Adrenal gland (tissue), 12 donors: ENCODE measurements around the gene RGS1. TPM values are rescaled to one million over a fixed set of nuclear protein-coding genes. Genes with fewer than 3 reads are reported as not detected.

ENCODE experiments used
- DNase-seq, 7 donors: peaks; one replicate each; pipeline ENCODE4 v3.0.0-alpha.2; 2019 to 2020
- H3K27ac ChIP-seq, 5 donors: fragments of 200-600 bp; sonication (generic) in 4 of 5; 1 replicate in 3 of 5; 2 replicates in 2 of 5; pipeline versions ENCODE4 v1.5.1 to v1.8.0; 2016 to 2020; ENCODE audit warnings: mild to moderate bottlenecking in 1 of 5
- H3K27me3 ChIP-seq: fragments of 200-600 bp; 2 replicates; pipeline ENCODE4 v1.8.0; 2021
- H3K36me3 ChIP-seq, 2 donors: fragments of 200-600 bp; replicated peaks in 1 of 2; 1 replicate in 1 of 2; 2 replicates in 1 of 2; pipeline versions ENCODE4 v1.5.1 to v1.8.0; 2018 to 2022
- H3K4me1 ChIP-seq, 2 donors: fragments of 200-600 bp; replicated peaks in 1 of 2; 1 replicate in 1 of 2; 2 replicates in 1 of 2; pipeline versions ENCODE4 v1.5.1 to v1.8.0; 2018 to 2021
- H3K4me3 ChIP-seq, 4 donors: fragments of 200-600 bp; sonication (generic) in 3 of 4; one replicate each; pipeline ENCODE4 v1.5.1; 2016 to 2018
- H3K9me3 ChIP-seq, 3 donors: fragments of 200-600 bp; sonication (generic) in 1 of 3; replicated peaks in 1 of 3; 1 replicate in 2 of 3; 2 replicates in 1 of 3; pipeline versions ENCODE4 v1.5.1 to v1.8.0; 2016 to 2021
- POLR2A ChIP-seq, 2 donors: fragments of 450-650 bp; IDR thresholded peaks; one replicate each; pipeline ENCODE4 v1.6.1; 2017; ENCODE audit warnings: antibody characterized with exemption in 2 of 2, mild to moderate bottlenecking in 2 of 2, moderate library complexity in 1 of 2
- WGBS, 4 donors: extraction: QIAGEN DNeasy Blood & Tissue Kit in 2 of 4; methylation state at CpG; one replicate each; pipeline versions ENCODE4 v1.1.5 to v1.1.7; 2013 to 2017; 5-methylcytosine and 5-hydroxymethylcytosine counted together
- intact Hi-C, 2 donors: fragments of 100-400 bp; cut with DNase I; formaldehyde crosslinking; loops; one replicate each; pipeline versions ENCODE4 v1.14.1 to v1.15.0; 2022 to 2023
- polyA plus RNA-seq, 3 donors: library from polyadenylated mRNA; stranded (reverse); fragments of 200-250 nt in 2 of 3; fragments of 350-450 nt in 1 of 3; fragmentation: Illumina TruSeq in 1 of 3; extraction: RNeasy Lipid Tissue Mini Kit (QIAGEN cat#74804) in 1 of 3; gene quantifications; one replicate each; pipeline ENCODE4 v1.2.3, GENCODE V29; 2013 to 2014
- total RNA-seq, 9 donors: library from RNA; depleted of rRNA in 4 of 9; stranded (reverse); fragments of >200 nt in 4 of 9; fragments of 120-200 nt in 1 of 9; fragmentation: NEBNext Ultra II Directional in 1 of 9; extraction: Animal tissue kit (Norgen Biotek cat#: 25700) in 1 of 9; gene quantifications; one replicate each; pipeline versions ENCODE4 v1.1.0 to v1.2.4, GENCODE V29; 2013 to 2023
- TF ChIP-seq, protein P1 (sequence below), 6 experiments: fragments of 450-650 bp in 4 of 6; fragments of 200-600 bp in 2 of 6; sonication (generic) in 1 of 6; IDR thresholded peaks; 1 replicate in 5 of 6; 2 replicates in 1 of 6; pipeline versions ENCODE4 v1.5.1 to v1.8.0; 2016 to 2021; ENCODE audit warnings: antibody characterized with exemption in 6 of 6, mild to moderate bottlenecking in 2 of 6, moderate library complexity in 1 of 6
- donor health status: healthy with polysubstance abuse.
- donor health status: Bipolar disorder and iron deficiency.
- donor health status: DM: yes; HTN: yes; CAD: no.
- donor health status: DM: no; HTN: no; CAD: no.
- donor health status: DM: no; HTN: no; CAD: no.
- donor health status: DM: yes; HTN: yes; CAD: no.

The RGS1 gene
- total and polyA plus RNA-seq, 12 donors: 2.4 to 124 (median 9.4) TPM

GRCh38 chr1:192565946-192566345 lies 9.6 kb upstream of the RGS1 start:
- Histone ChIP-seq H3K27me3 (no peaks in the 10 kb centered on the region), H3K4me1 (no peaks in the 10 kb centered on the region), H3K27ac (no peak overlapping the region), H3K36me3 (no peaks in the 10 kb centered on the region), H3K9me3 (no peaks in the 10 kb centered on the region), H3K4me3 (no peak overlapping the region)
- intact Hi-C loops: no loop called here
- WGBS, 4 donors: 87 to 93% (median 89%) methylated on average over 1 of the region's 1 CpG
- DNase-seq: no peak
- TF ChIP-seq, protein P1, sequence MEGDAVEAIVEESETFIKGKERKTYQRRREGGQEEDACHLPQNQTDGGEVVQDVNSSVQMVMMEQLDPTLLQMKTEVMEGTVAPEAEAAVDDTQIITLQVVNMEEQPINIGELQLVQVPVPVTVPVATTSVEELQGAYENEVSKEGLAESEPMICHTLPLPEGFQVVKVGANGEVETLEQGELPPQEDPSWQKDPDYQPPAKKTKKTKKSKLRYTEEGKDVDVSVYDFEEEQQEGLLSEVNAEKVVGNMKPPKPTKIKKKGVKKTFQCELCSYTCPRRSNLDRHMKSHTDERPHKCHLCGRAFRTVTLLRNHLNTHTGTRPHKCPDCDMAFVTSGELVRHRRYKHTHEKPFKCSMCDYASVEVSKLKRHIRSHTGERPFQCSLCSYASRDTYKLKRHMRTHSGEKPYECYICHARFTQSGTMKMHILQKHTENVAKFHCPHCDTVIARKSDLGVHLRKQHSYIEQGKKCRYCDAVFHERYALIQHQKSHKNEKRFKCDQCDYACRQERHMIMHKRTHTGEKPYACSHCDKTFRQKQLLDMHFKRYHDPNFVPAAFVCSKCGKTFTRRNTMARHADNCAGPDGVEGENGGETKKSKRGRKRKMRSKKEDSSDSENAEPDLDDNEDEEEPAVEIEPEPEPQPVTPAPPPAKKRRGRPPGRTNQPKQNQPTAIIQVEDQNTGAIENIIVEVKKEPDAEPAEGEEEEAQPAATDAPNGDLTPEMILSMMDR (IDR thresholded peaks at IDR 0.05): no peak
- TF ChIP-seq POLR2A (IDR thresholded peaks at IDR 0.05): no peak

DNA sequence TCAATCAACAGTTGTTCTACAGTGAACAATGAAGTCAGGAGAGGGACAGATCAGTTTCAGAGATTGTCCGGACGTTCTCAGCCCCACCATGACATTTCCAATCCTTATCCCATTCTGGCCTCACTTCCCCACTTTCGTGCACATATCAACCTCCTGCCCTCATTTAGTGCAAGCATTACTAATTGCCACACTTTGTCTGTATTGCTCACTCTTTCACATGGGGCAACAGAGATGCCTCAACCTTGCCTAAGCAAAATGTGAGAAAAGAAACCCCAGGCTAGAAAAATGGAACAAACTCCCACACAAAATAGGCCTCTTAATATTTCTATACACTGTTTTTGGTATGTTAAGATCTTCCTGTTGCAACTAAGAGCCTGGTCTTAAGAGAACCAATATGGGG lies 8.9 kb upstream of the RGS1 start:
- H3K4me3 ChIP-seq: no peak overlapping the region
- intact Hi-C loops: no loop called here
- no peak overlapping the region for H3K27ac ChIP-seq
- H3K4me1 ChIP-seq: no peaks in the 10 kb centered on the region
- H3K36me3 ChIP-seq: no peaks in the 10 kb centered on the region
- H3K9me3 ChIP-seq: no peaks in the 10 kb centered on the region
- DNase-seq: no peak
- 88 to 94% (median 91%) methylated on average over 3 of the region's 3 CpGs for WGBS, 4 donors
- no peaks in the 10 kb centered on the region for H3K27me3 ChIP-seq
- TF ChIP-seq, protein P1 (IDR thresholded peaks at IDR 0.05): no peak
- TF ChIP-seq POLR2A (IDR thresholded peaks at IDR 0.05): no peak

- H3K4me3 ChIP-seq: no peak overlapping the region
- no peak overlapping the region for H3K27ac ChIP-seq
- 88 to 100% (median 94%) methylated on average over 1 of the region's 1 CpG for WGBS, 4 donors
- no peaks in the 10 kb centered on the region for H3K9me3 ChIP-seq
- H3K27me3 ChIP-seq: no peaks in the 10 kb centered on the region
- no peak for TF ChIP-seq POLR2A (IDR thresholded peaks at IDR 0.05)
- TF ChIP-seq, protein P1 (IDR thresholded peaks at IDR 0.05): no peak
- H3K36me3 ChIP-seq: no peaks in the 10 kb centered on the region
- H3K4me1 ChIP-seq: no peaks in the 10 kb centered on the region
- intact Hi-C loops: no loop called here
- DNase-seq: no peak
Measured at GRCh38 chr1:192568063-192568462, 7.5 kb upstream of the RGS1 start.

DNA sequence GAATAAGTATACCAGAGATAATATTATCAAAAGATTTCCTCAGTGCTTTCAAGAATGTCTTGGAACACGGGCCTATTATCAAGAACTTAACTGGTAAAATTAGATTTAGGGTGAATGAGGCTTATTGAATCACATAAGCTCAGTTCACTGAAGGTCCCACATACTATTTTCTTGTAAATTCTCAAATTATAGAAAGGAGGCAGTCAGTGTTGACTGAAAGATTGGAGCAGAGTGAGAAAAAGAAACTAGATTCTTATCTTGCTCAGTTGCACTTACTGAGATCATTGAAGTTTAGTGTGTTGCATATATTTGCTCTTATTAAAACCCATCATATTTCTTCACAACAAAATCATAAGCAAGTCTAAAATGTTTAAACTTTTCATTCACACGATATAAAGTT lies 3.9 kb upstream of the RGS1 start:
- TF ChIP-seq, protein P1 (IDR thresholded peaks at IDR 0.05): no peak
- TF ChIP-seq POLR2A (IDR thresholded peaks at IDR 0.05): no peak

More for the DNA sequence above, 3.9 kb upstream of the RGS1 start:
- no peak for DNase-seq
- H3K4me1 ChIP-seq: peaks cover 0 to 4% of the 10 kb centered on the region in 2 donors
- H3K36me3 ChIP-seq: no peaks in the 10 kb centered on the region
- intact Hi-C loops: no loop called here
- H3K27me3 ChIP-seq: no peaks in the 10 kb centered on the region
- 76 to 84% (median 84%) methylated on average over 2 of the region's 2 CpGs for WGBS, 4 donors
- H3K27ac ChIP-seq: no peak overlapping the region
- no peaks in the 10 kb centered on the region for H3K9me3 ChIP-seq
- no peak overlapping the region for H3K4me3 ChIP-seq
